SK-N-SH (cell line): ENCODE data around the gene SF3A2. TPM values are rescaled to one million over a fixed set of nuclear protein-coding genes. Genes with fewer than 3 reads are reported as not detected.

Experiments used
- CTCF ChIA-PET: fragments of 300-600, 350-600 bp; formaldehyde crosslinking; extraction: SDS; loops from one replicate; lab custom pipeline; 2021; lab: Yijun Ruan, JAX
- POLR2A ChIA-PET: fragments of 350-600 bp; sonication (Branson Sonifier 250); formaldehyde crosslinking; extraction: SDS; loops from one replicate; lab custom pipeline; 2020; ENCODE audit warnings: antibody characterized with exemption, inconsistent platforms; lab: Yijun Ruan, JAX
- DNase-seq: peaks from one replicate; pipeline ENCODE4 v3.0.0; 2012
- H2AFZ ChIP-seq: fragments of 200-600 bp; sonication (generic); 2 replicates; pipeline ENCODE4 v1.8.1; 2016; ENCODE audit warnings: antibody characterized with exemption, mild to moderate bottlenecking, low read depth
- H3F3A ChIP-seq: fragments of 200-600 bp; sonication (generic); replicated peaks from 2 replicates; pipeline ENCODE3; 2016; ENCODE audit warnings: antibody characterized with exemption, mild to moderate bottlenecking; ENCODE audit not compliant: insufficient read depth
- H3K27ac ChIP-seq, 2 experiments: fragments of 200-500 bp in 1 of 2; fragments of 200-600 bp in 1 of 2; sonication (Bioruptor generic) in 1 of 2; sonication (generic), shearing (Covaris generic) in 1 of 2; 2 replicates each; pipeline versions ENCODE4 v1.5.1 to v1.6.1; 2014 to 2016; ENCODE audit warnings: low read depth in 2 of 2, inconsistent platforms in 1 of 2, low read length in 1 of 2, mild to moderate bottlenecking in 1 of 2, mixed read lengths in 1 of 2
- H3K27me3 ChIP-seq: fragments of 200-600 bp; sonication (generic), shearing (Covaris generic); 2 replicates; pipeline ENCODE4 v1.6.1; 2016; ENCODE audit warnings: mixed run types; ENCODE audit not compliant: insufficient read depth
- H3K36me3 ChIP-seq, 2 experiments: fragments of 200-500 bp in 1 of 2; fragments of 200-600 bp in 1 of 2; sonication (Bioruptor generic) in 1 of 2; sonication (generic) in 1 of 2; replicated peaks in 1 of 2; 2 replicates each; pipeline versions ENCODE3 to v1.5.1; 2014 to 2016; ENCODE audit warnings: low read length in 1 of 2, mild to moderate bottlenecking in 1 of 2; ENCODE audit not compliant: insufficient read depth in 2 of 2, control insufficient read depth in 1 of 2
- H3K4me1 ChIP-seq, 2 experiments: fragments of 200-500 bp in 1 of 2; fragments of 200-600 bp in 1 of 2; sonication (Bioruptor generic) in 1 of 2; sonication (generic), shearing (Covaris generic) in 1 of 2; 2 replicates each; pipeline versions ENCODE4 v1.5.1 to v1.6.1; 2014 to 2016; ENCODE audit warnings: low read depth in 1 of 2, low read length in 1 of 2, mixed run types in 1 of 2; ENCODE audit not compliant: insufficient read depth in 2 of 2, control insufficient read depth in 1 of 2
- H3K4me2 ChIP-seq: fragments of 200-600 bp; sonication (generic), shearing (Covaris generic); 2 replicates; pipeline ENCODE4 v1.6.1; 2017; ENCODE audit warnings: mixed run types
- H3K4me3 ChIP-seq, 2 experiments: fragments of 200-500 bp in 1 of 2; fragments of 200-600 bp in 1 of 2; sonication (Bioruptor generic) in 1 of 2; sonication (generic), shearing (Covaris generic) in 1 of 2; 2 replicates each; pipeline versions ENCODE4 v1.5.1 to v1.8.1; 2014 to 2016; ENCODE audit warnings: low read depth in 2 of 2, inconsistent platforms in 1 of 2, low read length in 1 of 2, mild to moderate bottlenecking in 1 of 2, mixed read lengths in 1 of 2, moderate library complexity in 1 of 2
- H3K79me2 ChIP-seq: fragments of 200-600 bp; sonication (generic); 2 replicates; pipeline ENCODE4 v1.8.1; 2017; ENCODE audit warnings: mild to moderate bottlenecking; ENCODE audit not compliant: insufficient read depth
- H3K9ac ChIP-seq: fragments of 200-600 bp; sonication (generic); 2 replicates; pipeline ENCODE4 v1.6.1; 2017; ENCODE audit warnings: mixed run types
- H3K9me2 ChIP-seq: fragments of 200-600 bp; sonication (generic); 2 replicates; pipeline ENCODE4 v1.6.1; 2017; ENCODE audit warnings: mixed run types
- H3K9me3 ChIP-seq: fragments of 200-600 bp; sonication (generic); 2 replicates; pipeline ENCODE4 v1.6.1; 2017; ENCODE audit warnings: mixed run types, mild to moderate bottlenecking, moderate library complexity
- H4K20me1 ChIP-seq: fragments of 200-600 bp; sonication (generic); 2 replicates; pipeline ENCODE4 v1.6.1; 2017; ENCODE audit warnings: mild to moderate bottlenecking, mixed run types; ENCODE audit not compliant: insufficient read depth
- CHD2 ChIP-seq: fragments of 150-350 bp; IDR thresholded peaks from 2 replicates; pipeline ENCODE4 v1.6.1; 2018; ENCODE audit warnings: low read length; ENCODE audit not compliant: partially characterized antibody
- EP300 ChIP-seq, 2 experiments: IDR thresholded peaks; 2 replicates each; pipeline versions ENCODE4 v1.4.0 to v1.6.1; 2012; ENCODE audit warnings: borderline replicate concordance in 1 of 2, low read depth in 1 of 2, low read length in 1 of 2
- MAX ChIP-seq: IDR thresholded peaks from 2 replicates; pipeline ENCODE4 v1.4.0; 2012; ENCODE audit warnings: low read depth
- MXI1 ChIP-seq: IDR thresholded peaks from 2 replicates; pipeline ENCODE4 v1.6.1; 2012; ENCODE audit warnings: mild to moderate bottlenecking, low read depth, low read length, improper control_type of control experiment
- NRF1 ChIP-seq: IDR thresholded peaks from 2 replicates; pipeline ENCODE4 v1.6.1; 2012; ENCODE audit warnings: low read depth, mild to moderate bottlenecking, low read length
- TCF12 ChIP-seq: IDR thresholded peaks from 2 replicates; pipeline ENCODE4 v1.4.0; 2012
- WGBS: methylation state at CpG from one replicate; pipeline ENCODE4 v1.1.6; 2017; ENCODE audit warnings: low lambda C conversion rate; 5-methylcytosine and 5-hydroxymethylcytosine counted together
- polyA plus RNA-seq, 3 experiments: library from polyadenylated mRNA; depleted of rRNA; stranded (reverse); fragments of >200 nt; gene quantifications; 2 replicates each; pipeline ENCODE4 v1.2.3, GENCODE V29; 2012

The SF3A2 gene
- polyA plus RNA-seq, 1 of the 3 experiments (the other 2 are of a cell fraction), result 55.8 TPM

- Histone ChIP-seq H3K9me3 (no peaks in the 10 kb centered on the region), H3F3A (peaks cover 17% of the 10 kb centered on the region), H3K9ac (no peak overlapping the region), H4K20me1 (peaks cover 16% of the 10 kb centered on the region; the same call in 1 of the 2 replicates), H2AFZ (no peak overlapping the region), H3K27ac (no peak overlapping the region), H3K4me1 (peaks cover under 1 to 16% of the 10 kb centered on the region in 2 experiments; a peak in 1 of 4 replicates), H3K4me2 (peak overlapping the region; percentile 66; the same call in 1 of the 2 replicates), H3K36me3 (no peaks in the 10 kb centered on the region), H3K9me2 (no peaks in the 10 kb centered on the region)
- POLR2A ChIA-PET, result interaction anchor here (1.6 kb wide), 1 partner anchor 19 kb away, joined by 3 read pairs; no protein-coding TSS in a partner anchor
- DNase-seq, result no peak
- CTCF ChIA-PET, result interaction anchor here (1.3 to 3.3 kb wide), 6 partner anchors 12 to 37 kb away, joined by 3 to 33 read pairs (median 14); no protein-coding TSS in a partner anchor
- WGBS, result 3% methylated on average over 26 of the region's 74 CpGs
- no peak for TF ChIP-seq EP300 (IDR thresholded peaks at IDR 0.05; ENCODE audit: borderline replicate concordance in 1 of 2, low read depth in 1 of 2, low read length in 1 of 2)
- TF ChIP-seq TCF12, result no peak
- TF ChIP-seq NRF1, result no peak
- TF ChIP-seq, all 33 proteins: peak for 0
- Histone ChIP-seq H3K27me3 (peaks cover 37% of the 10 kb centered on the region), H3K4me3 (no peak overlapping the region), H3K79me2 (no peaks in the 10 kb centered on the region)
Measured at GRCh38 chr19:2289714-2290435, 53.3 kb downstream of the SF3A2 start.

GRCh38 chr19:2290441-2291184 lies 54.0 kb downstream of the SF3A2 start:
- no peak for DNase-seq
- no peaks in the 10 kb centered on the region for H3K9me2 ChIP-seq
- H3K4me1 ChIP-seq, result peaks cover 4 to 22% of the 10 kb centered on the region in 2 experiments; a peak in 1 of 4 replicates
- no peak overlapping the region for H3K27ac ChIP-seq
- H3K27me3 ChIP-seq, result peaks cover 37% of the 10 kb centered on the region
- H3F3A ChIP-seq, result peaks cover 24% of the 10 kb centered on the region
- WGBS, result 13% methylated on average over 10 of the region's 82 CpGs
- peaks cover 16% of the 10 kb centered on the region; the same call in 1 of the 2 replicates for H4K20me1 ChIP-seq
- TF ChIP-seq MXI1 (no peak), CHD2 (no peak), MAX (no peak), TCF12 (no peak)
- TF ChIP-seq, all 33 proteins: peak for 0
- H2AFZ ChIP-seq, result no peak overlapping the region
- H3K36me3 ChIP-seq, result no peaks in the 10 kb centered on the region
- H3K79me2 ChIP-seq, result no peaks in the 10 kb centered on the region
- no peak overlapping the region for H3K4me3 ChIP-seq
- H3K4me2 ChIP-seq, result peak overlapping the region; percentile 66; the same call in 1 of the 2 replicates
- H3K9ac ChIP-seq, result no peak overlapping the region
- ChIA-PET POLR2A (interaction anchor here (0.8 to 1.0 kb wide), 3 partner anchors 9 to 21 kb away, joined by 3 to 4 read pairs (median 3); partner anchors contain the start of gene PEAK3), CTCF (interaction anchor here (0.6 to 3.3 kb wide), 10 partner anchors 8 to 314 kb away, joined by 3 to 21 read pairs (median 6); partner anchors contain the start of gene LINGO3)
- no peaks in the 10 kb centered on the region for H3K9me3 ChIP-seq
